ENCODE measurements around the gene ATF7IP2.

DNA sequence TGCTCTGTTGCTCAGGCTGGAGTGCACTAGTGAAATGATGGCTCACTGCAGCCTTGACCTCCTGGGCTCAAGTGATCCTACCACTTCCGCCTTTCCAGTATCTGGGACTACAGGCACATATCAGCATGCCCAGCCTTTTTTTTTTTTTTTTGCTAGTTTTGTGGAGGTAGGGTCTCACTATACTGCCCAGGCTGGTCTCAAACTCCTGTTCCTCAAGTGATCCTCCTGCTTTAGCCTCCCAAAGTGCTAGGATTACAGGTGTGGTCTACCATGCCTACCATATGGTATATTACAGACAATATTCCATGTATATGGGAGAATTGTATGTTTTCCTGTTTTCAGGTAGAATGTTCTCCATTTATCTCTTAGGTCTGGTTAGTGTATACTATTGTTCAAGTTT, 12.3 kb upstream of the ATF7IP2 start:
- TF ChIP-seq, protein P1, sequence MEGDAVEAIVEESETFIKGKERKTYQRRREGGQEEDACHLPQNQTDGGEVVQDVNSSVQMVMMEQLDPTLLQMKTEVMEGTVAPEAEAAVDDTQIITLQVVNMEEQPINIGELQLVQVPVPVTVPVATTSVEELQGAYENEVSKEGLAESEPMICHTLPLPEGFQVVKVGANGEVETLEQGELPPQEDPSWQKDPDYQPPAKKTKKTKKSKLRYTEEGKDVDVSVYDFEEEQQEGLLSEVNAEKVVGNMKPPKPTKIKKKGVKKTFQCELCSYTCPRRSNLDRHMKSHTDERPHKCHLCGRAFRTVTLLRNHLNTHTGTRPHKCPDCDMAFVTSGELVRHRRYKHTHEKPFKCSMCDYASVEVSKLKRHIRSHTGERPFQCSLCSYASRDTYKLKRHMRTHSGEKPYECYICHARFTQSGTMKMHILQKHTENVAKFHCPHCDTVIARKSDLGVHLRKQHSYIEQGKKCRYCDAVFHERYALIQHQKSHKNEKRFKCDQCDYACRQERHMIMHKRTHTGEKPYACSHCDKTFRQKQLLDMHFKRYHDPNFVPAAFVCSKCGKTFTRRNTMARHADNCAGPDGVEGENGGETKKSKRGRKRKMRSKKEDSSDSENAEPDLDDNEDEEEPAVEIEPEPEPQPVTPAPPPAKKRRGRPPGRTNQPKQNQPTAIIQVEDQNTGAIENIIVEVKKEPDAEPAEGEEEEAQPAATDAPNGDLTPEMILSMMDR (IDR thresholded peaks at IDR 0.05) = no peak
- TF ChIP-seq POLR2A (IDR thresholded peaks at IDR 0.05) = no peak
